GM13977 (cell line): Measurements from ENCODE around the gene TCEA3.
"Not testable (repeated sequence)": the region's sequence is repeated elsewhere in the genome, so short reads cannot be mapped to it uniquely, and the experiment has no call there.

Experiments used
- DNase-seq: peaks from one replicate; pipeline ENCODE4 v3.0.0; 2012; ENCODE audit warnings: low spot score
- CTCF ChIP-seq: IDR thresholded peaks from 2 replicates; pipeline ENCODE4 v1.5.1; 2012; ENCODE audit warnings: mild to moderate bottlenecking, control low read depth; ENCODE audit not compliant: insufficient read depth; ENCODE audit errors: extremely low read depth, missing control alignments
- in situ Hi-C: fragments of 300-500 bp; cut with MboI; formaldehyde crosslinking; loops from one replicate; pipeline ENCODE4 v1.12.0; 2022; ENCODE audit warnings: low sequenced_read_pairs, low pct_unique_long_range_greater_than_20kb, mixed read lengths, inconsistent platforms; ENCODE audit not compliant: unreplicated experiment

Gene TCEA3

GRCh38 chr1:23381233-23381885 lies 43.2 kb downstream of the TCEA3 start:
- DNase-seq, result no peak
- in situ Hi-C loops, result no loop called here
- no peak for TF ChIP-seq CTCF

- TF ChIP-seq CTCF, result no peak
- DNase-seq, result no peak
- in situ Hi-C loops, result no loop called here
These were observed 43.8 kb downstream of the TCEA3 start for GRCh38 chr1:23380719-23381118.

- in situ Hi-C loops, DNase-seq: not testable (repeated sequence)
These were observed 44.3 kb downstream of the TCEA3 start for GRCh38 chr1:23380236-23380635.

- in situ Hi-C loops, result no loop called here
- no peak for DNase-seq
- TF ChIP-seq CTCF, result no peak
These were observed 47.4 kb downstream of the TCEA3 start for GRCh38 chr1:23376890-23377811.

- in situ Hi-C loops, DNase-seq: not testable (repeated sequence)
These were observed 50.3 kb downstream of the TCEA3 start for GRCh38 chr1:23374079-23374735.

- in situ Hi-C loops, result no loop called here
- no peak for TF ChIP-seq CTCF
- DNase-seq, result no peak
These were observed 52.3 kb downstream of the TCEA3 start for GRCh38 chr1:23371987-23372880.

GRCh38 chr1:23370709-23371584 lies 53.6 kb downstream of the TCEA3 start:
- TF ChIP-seq CTCF, result no peak
- in situ Hi-C loops, result no loop called here
- no peak for DNase-seq
